IPS-18c (cell line): ENCODE measurements around the gene PCDHB11.
"Not testable (repeated sequence)": the region's sequence is repeated elsewhere in the genome, so short reads cannot be mapped to it uniquely, and the experiment has no call there.

Experiments
- H3K4me3 ChIP-seq: 2 replicates; pipeline ENCODE4 v1.7.0; 2013; ENCODE audit warnings: low read depth, mild to moderate bottlenecking, low read length, moderate library complexity; ENCODE audit not compliant: insufficient read depth
- H3K9me3 ChIP-seq: one replicate; pipeline ENCODE4 v1.6.1; 2013; ENCODE audit warnings: mild to moderate bottlenecking, low read length, moderate library complexity; ENCODE audit not compliant: control insufficient read depth, insufficient read depth

PCDHB11 gene

DNA sequence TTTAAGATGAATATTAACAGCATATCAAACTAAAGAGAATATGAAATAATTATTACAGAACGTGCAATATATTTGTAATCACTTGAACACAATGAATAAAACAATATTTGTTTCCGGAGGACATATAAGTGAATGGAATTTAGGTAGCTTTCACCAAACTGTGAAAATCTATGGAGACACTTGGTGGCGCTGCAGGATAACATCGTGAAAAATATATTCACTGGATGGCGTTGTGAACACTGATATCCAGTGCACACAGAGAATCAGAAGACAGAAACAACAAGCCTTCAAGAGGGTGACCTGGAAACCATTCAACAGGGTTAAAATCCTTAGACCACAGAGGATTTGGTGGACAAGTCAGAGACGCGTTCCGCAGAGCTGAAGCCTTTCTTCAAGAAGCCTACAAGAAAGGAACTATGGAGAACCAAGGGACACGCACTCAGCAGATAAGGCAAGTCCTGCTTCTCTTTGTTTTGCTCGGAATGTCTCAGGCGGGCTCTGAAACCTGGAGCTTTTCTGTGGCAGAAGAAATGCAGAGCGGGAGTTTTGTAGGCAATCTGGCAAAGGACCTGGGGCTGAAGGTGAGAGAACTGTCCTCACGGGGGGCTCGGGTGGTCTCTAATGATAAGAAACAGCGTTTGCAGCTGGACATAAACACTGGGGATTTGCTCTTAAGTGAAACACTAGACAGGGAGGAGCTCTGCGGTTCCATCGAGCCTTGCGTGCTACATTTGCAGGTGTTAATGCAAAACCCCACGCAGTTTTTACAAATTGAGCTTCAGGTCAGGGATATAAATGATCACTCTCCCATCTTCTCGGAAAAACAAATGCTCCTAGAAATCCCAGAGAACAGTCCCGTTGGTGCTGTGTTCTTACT, at the start of gene PCDHB11:
TSS of gene PCDHB11 (plus strand) at position 269 of the 877 bp plus-strand sequence. CDS start at position 417, 148 bp downstream.
- H3K4me3 ChIP-seq = no peak within 1 kb of the TSS
- H3K9me3 ChIP-seq = peaks cover 5% of the 10 kb centered on the region

DNA sequence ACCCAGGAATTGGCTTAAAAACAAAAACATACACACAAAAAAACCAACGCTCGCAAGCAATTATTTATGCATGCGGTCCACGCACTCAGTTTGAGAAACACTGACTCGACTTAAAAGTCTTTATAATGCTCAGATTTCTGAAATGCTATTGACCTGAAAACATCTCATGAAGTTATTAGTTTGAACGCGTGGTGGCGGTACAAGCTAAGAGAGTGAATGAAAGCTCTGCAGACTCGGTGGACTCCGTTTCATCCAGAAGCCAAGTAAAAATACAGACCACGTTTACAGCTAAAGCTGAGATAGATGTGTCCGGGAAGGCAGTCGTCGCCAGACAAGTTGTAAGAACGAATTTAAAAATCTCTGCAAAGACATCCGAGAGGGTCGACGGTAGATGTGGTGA, 49.6 kb upstream of the PCDHB11 start, which contains the start of gene PCDHB6:
TSS of gene PCDHB6 (plus strand) at position 246 of the 400 bp plus-strand sequence. CDS start 201 bp downstream, outside the sequence.
- H3K9me3 ChIP-seq = peaks cover 2% of the 10 kb centered on the region
- H3K4me3 ChIP-seq = no peak within 1 kb of the TSS

DNA sequence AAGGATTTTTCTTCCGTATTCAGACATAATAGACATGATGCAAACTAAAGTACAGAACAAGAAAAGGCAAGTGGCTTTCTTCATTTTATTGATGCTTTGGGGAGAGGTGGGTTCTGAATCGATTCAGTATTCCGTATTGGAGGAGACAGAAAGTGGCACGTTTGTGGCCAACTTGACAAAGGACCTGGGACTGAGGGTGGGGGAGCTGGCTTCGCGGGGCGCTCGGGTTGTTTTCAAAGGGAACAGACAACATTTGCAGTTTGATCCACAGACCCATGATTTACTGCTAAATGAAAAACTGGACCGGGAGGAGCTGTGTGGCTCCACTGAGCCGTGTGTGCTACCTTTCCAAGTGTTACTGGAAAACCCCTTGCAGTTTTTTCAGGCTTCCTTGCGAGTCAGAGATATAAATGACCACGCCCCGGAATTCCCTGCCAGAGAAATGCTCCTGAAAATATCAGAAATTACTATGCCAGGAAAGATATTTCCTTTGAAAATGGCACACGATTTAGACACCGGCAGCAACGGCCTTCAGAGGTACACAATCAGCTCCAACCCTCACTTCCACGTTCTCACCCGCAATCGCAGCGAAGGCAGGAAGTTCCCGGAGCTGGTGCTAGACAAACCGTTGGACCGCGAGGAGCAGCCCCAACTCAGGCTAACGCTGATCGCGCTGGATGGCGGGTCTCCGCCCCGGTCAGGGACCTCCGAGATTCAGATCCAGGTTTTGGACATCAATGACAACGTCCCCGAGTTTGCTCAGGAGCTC, 49.0 kb upstream of the PCDHB11 start:
- no peak overlapping the region for H3K4me3 ChIP-seq
- peaks cover 2% of the 10 kb centered on the region for H3K9me3 ChIP-seq

DNA sequence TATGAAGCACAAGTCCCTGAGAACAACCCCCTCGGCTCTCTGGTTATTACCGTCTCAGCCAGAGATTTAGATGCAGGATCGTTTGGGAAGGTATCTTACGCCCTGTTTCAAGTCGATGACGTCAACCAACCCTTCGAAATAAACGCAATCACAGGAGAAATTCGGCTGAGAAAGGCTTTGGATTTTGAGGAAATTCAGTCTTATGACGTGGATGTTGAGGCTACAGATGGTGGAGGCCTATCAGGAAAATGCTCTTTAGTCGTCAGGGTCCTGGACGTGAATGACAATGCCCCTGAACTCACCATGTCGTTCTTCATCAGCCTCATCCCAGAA, 48.5 kb upstream of the PCDHB11 start:
- no peak overlapping the region for H3K4me3 ChIP-seq
- peaks cover 2% of the 10 kb centered on the region for H3K9me3 ChIP-seq

DNA sequence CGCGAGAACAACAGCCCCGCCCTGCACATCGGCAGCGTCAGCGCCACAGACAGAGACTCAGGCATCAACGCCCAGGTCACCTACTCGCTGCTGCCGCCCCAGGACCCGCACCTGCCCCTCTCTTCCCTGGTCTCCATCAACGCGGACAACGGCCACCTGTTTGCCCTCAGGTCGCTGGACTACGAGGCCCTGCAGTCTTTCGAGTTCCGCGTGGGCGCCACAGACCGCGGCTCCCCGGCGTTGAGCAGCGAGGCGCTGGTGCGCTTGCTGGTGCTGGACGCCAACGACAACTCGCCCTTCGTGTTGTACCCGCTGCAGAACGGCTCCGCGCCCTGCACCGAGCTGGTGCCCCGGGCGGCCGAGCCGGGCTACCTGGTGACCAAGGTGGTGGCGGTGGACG, 47.8 kb upstream of the PCDHB11 start:
- not testable (repeated sequence) for H3K9me3 ChIP-seq

DNA sequence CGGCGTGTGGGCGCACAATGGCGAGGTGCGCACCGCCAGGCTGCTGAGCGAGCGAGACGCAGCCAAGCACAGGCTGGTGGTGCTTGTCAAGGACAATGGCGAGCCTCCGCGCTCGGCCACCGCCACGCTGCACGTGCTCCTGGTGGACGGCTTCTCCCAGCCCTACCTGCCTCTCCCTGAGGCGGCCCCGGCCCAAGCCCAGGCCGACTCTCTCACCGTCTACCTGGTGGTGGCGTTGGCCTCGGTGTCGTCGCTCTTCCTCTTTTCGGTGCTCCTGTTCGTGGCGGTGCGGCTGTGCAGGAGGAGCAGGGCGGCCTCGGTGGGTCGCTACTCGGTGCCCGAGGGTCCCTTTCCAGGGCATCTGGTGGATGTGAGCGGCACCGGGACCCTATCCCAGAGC, 47.3 kb upstream of the PCDHB11 start:
- H3K4me3 ChIP-seq, H3K9me3 ChIP-seq: not testable (repeated sequence)

More for the DNA sequence above, 47.8 kb upstream of the PCDHB11 start:
- H3K4me3 ChIP-seq = not testable (repeated sequence)

DNA sequence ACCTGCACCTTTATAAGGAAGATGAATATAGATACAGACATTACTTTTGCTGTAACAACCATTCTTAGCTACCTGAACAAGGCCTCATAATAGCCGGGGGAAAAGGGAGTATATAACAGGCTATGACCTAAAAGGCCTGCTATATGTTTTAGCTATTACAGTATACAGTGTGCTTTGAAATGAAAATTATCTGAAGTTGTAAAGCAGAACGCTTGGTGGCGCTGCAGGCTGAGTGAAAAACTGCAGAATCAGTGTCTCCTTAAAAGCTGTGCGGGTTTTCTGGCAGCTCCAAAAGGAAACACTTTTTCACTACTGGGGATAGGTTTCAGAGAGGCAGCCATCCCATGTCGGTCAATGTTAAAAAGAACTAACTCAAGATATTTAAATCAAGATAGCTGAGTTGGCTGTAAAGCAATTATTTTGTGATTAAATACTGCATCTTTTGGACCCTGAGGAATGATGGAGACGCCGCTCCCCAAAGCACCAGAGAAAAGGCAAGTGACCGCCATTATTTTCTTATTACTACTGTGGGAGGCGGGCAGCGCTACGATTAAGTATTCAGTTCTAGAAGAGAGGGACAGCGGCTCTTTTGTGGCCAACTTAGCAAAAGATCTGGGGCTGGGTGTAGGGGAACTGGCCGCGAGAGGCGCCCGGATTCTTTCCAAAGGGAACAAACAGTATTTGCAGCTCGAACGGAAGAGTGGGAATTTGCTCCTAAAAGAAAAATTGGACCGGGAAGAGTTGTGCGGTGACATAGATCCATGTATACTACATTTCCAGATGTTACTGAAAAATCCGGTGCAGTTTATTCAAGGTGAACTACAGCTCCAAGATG, 43.7 kb upstream of the PCDHB11 start:
- H3K4me3 ChIP-seq = no peak overlapping the region; the same call in 1 of the 2 replicates

DNA sequence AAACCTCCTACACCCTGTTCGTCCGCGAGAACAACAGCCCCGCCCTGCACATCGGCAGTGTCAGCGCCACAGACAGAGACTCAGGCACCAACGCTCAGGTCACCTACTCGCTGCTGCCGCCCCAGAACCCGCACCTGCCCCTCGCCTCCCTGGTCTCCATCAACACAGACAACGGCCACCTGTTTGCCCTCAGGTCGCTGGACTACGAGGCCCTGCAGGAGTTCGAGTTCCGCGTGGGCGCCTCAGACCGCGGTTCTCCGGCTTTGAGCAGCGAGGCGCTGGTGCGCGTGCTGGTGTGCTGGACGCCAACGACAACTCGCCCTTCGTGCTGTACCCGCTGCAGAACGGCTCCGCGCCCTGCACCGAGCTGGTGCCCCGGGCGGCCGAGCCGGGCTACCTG, 42.1 kb upstream of the PCDHB11 start:
- not testable (repeated sequence) for H3K9me3 ChIP-seq, H3K4me3 ChIP-seq

More for the DNA sequence above, 43.7 kb upstream of the PCDHB11 start:
- H3K9me3 ChIP-seq = no peaks in the 10 kb centered on the region

DNA sequence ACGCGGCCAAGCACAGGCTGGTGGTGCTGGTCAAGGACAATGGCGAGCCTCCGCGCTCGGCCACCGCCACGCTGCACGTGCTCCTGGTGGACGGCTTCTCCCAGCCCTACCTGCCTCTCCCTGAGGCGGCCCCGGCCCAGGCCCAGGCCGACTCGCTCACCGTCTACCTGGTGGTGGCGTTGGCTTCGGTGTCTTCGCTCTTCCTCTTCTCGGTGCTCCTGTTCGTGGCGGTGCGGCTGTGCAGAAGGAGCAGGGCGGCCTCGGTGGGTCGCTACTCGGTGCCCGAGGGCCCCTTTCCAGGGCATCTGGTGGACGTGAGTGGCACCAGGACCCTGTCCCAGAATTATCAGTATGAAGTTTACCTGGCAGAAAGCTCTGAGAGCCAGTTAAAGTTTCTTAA, 41.5 kb upstream of the PCDHB11 start:
- not testable (repeated sequence) for H3K4me3 ChIP-seq, H3K9me3 ChIP-seq

DNA sequence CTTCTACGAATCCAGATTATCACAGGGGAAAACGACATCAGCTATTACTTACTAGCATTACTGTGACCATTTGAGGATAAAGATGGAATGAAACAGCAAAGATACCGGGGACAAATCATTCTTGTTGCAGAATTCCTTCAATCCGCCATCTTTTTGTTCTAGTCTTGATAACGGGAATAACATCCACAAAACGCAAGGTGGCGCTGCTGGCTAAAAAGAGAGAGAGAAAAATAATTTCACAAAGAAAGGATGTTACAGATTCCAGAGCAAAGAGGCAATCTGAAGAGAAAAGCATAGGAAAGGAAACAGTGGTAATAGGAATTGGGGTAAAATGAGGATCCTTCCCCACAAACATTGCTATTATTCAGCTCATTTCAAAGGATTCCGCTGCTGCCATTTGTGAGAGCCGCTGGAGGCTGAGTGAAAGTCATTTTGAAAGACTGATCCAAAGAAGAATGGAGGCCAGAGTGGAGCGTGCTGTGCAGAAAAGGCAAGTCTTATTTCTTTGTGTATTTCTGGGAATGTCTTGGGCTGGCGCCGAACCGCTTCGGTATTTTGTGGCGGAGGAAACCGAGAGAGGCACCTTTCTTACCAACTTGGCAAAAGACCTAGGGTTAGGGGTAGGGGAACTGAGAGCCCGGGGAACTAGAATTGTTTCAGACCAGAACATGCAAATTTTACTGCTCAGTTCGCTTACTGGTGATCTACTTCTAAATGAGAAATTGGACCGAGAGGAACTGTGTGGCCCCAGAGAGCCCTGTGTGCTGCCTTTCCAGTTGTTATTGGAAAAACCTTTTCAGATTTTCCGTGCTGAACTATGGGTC, 26.8 kb upstream of the PCDHB11 start, which contains the start of gene PCDHB7:
TSS of gene PCDHB7 (plus strand) at position 264 of the 824 bp plus-strand sequence. CDS start at position 456, 192 bp downstream.
- H3K9me3 ChIP-seq = peaks cover 7% of the 10 kb centered on the region
- no peak within 1 kb of the TSS for H3K4me3 ChIP-seq

DNA sequence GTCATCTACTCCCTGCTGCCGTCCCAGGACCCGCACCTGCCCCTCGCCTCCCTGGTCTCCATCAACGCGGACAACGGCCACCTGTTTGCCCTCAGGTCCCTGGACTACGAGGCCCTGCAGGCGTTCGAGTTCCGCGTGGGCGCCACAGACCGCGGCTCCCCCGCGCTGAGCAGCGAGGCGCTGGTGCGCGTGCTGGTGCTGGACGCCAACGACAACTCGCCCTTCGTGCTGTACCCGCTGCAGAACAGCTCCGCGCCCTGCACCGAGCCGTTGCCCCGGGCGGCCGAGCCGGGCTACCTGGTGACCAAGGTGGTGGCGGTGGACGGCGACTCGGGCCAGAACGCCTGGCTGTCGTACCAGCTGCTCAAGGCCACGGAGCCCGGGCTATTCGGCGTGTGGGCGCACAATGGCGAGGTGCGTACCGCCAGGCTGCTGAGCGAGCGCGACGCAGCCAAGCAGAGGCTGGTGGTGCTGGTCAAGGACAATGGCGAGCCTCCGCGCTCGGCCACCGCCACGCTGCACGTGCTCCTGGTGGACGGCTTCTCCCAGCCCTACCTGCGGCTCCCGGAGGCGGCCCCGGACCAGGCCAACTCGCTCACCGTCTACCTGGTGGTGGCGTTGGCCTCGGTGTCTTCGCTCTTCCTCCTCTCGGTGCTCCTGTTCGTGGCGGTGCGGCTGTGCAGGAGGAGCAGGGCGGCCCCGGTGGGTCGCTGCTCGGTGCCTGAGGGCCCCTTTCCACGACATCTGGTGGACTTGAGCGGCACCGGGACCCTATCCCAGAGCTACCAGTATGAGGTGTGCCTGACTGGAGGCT, 24.9 kb upstream of the PCDHB11 start:
- H3K4me3 ChIP-seq, H3K9me3 ChIP-seq: not testable (repeated sequence)

DNA sequence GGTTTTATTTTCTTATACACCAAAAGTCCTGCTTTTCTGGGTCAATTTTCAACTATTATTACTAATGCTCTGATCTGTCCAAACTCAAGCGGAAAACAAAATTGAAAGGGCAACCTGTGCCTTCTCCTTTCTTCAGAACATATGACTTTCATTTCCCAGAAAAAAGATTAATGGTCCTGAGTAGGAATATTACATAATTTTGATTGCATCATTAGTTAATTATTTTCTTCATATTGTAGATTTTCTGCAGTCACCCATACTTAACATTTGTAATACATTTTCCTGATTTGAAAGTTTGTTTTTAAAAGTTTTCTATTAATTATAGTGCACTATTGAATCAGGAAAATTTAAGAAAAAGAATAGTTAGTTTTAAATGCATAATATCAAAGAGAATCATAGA, 23.5 kb upstream of the PCDHB11 start:
- Histone ChIP-seq H3K4me3 (no peak overlapping the region), H3K9me3 (peaks cover 7% of the 10 kb centered on the region)

DNA sequence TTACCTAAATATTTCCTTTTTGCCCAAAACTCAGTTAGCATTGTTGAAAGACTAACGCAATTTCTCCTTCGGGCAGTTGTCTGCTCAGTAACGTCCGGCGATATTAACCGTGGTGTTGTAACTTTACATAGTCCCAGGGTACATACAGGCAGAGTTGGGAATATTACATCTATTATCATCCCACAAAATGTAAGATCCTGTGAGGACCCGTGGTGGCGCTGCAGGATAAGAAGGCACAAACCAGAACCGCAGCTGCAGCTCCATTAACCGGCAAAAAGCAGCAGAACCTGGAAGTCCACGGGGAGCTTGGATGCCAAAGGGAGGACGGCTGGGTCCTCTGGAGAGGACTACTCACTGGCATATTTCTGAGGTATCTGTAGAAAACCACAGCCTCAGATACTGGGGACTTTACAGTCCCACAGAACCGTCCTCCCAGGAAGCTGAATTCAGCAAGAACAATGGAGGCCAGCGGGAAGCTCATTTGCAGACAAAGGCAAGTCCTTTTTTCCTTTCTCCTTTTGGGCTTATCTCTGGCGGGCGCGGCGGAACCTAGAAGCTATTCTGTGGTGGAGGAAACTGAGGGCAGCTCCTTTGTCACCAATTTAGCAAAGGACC, 21.7 kb upstream of the PCDHB11 start, which contains the start of gene PCDHB8:
TSS of gene PCDHB8 (plus strand) at position 214 of the 615 bp plus-strand sequence. CDS start at position 459, 245 bp downstream.
- H3K9me3 ChIP-seq, H3K4me3 ChIP-seq: not testable (repeated sequence)

DNA sequence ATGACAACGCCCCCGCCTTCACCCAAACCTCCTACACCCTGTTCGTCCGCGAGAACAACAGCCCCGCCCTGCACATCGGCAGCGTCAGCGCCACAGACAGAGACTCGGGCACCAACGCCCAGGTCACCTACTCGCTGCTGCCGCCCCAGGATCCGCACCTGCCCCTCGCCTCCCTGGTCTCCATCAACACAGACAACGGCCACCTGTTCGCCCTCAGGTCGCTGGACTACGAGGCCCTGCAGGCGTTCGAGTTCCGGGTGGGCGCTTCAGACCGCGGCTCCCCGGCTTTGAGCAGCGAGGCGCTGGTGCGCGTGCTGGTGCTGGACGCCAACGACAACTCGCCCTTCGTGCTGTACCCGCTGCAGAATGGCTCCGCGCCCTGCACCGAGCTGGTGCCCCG, 20.1 kb upstream of the PCDHB11 start:
- not testable (repeated sequence) for H3K9me3 ChIP-seq, H3K4me3 ChIP-seq

DNA sequence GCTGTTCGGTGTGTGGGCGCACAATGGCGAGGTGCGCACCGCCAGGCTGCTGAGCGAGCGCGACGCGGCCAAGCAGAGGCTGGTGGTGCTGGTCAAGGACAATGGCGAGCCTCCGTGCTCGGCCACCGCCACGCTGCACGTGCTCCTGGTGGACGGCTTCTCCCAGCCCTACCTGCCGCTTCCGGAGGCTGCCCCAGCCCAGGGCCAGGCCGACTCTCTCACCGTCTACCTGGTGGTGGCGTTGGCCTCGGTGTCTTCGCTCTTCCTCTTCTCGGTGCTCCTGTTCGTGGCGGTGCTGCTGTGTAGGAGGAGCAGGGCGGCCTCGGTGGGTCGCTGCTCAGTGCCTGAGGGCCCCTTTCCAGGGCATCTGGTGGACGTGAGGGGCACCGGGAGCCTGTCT, 19.6 kb upstream of the PCDHB11 start:
- H3K9me3 ChIP-seq, H3K4me3 ChIP-seq: not testable (repeated sequence)
